HepG2 (cell line): ENCODE data around the gene SPON1.
"Not testable (repeated sequence)": the region's sequence is repeated elsewhere in the genome, so short reads cannot be mapped to it uniquely, and the experiment has no call there.

Experiments used
- CTCF ChIP-seq: sonication (generic); formaldehyde crosslinking; IDR thresholded peaks from 2 replicates; pipeline ENCODE4 v1.5.0; 2020; ENCODE audit warnings: mild to moderate bottlenecking, missing genetic modification reagents, moderate library complexity
- IRF2 ChIP-seq: IDR thresholded peaks from 2 replicates; pipeline ENCODE4 v1.6.1; 2018; ENCODE audit warnings: missing genetic modification reagents, missing compliant biosample characterization
- KDM1A ChIP-seq: IDR thresholded peaks from 2 replicates; pipeline ENCODE4 v1.6.1; 2016; ENCODE audit warnings: missing compliant biosample characterization
- NFE2L2 ChIP-seq: fragments of 150-350 bp; IDR thresholded peaks from 2 replicates; pipeline ENCODE4 v1.6.1; 2014; ENCODE audit warnings: low read length
- SKI ChIP-seq: fragments of 450-650 bp; IDR thresholded peaks from one replicate; pipeline ENCODE4 v1.6.1; 2018; ENCODE audit warnings: mild to moderate bottlenecking; ENCODE audit not compliant: partially characterized antibody
- SMC3 ChIP-seq: IDR thresholded peaks from 2 replicates; pipeline ENCODE4 v1.6.1; 2011; ENCODE audit warnings: low read length, improper control_type of control experiment
- ZNF563 ChIP-seq: sonication (generic); formaldehyde crosslinking; IDR thresholded peaks from 2 replicates; pipeline ENCODE4 v1.8.0; 2022; ENCODE audit warnings: mild to moderate bottlenecking, moderate library complexity, missing genetic modification reagents

GRCh38 chr11:13937154-13937553 is 25.4 kb upstream of the SPON1 start:
- TF ChIP-seq SMC3; KDM1A (CRISPR knock-in tag); ZNF563 (CRISPR knock-in tag); IRF2 (CRISPR knock-in tag); SKI; CTCF (CRISPR knock-in tag); NFE2L2: not testable (repeated sequence)
